Esophagus squamous epithelium (tissue), 4 donors: ENCODE data around the gene OCRL.

Experiments used
- CTCF ChIP-seq, 6 experiments: fragments of 450-650 bp in 4 of 6; fragments of 200-600 bp in 2 of 6; sonication (generic) in 2 of 6; IDR thresholded peaks; one replicate each; pipeline ENCODE4 v1.5.1; 2016 to 2019; ENCODE audit warnings: antibody characterized with exemption in 6 of 6, mild to moderate bottlenecking in 4 of 6, moderate library complexity in 4 of 6
- POLR2A ChIP-seq, 4 donors: fragments of 450-650 bp; IDR thresholded peaks; one replicate each; pipeline ENCODE4 v1.6.1; 2017; ENCODE audit warnings: antibody characterized with exemption in 4 of 4, mild to moderate bottlenecking in 4 of 4, moderate library complexity in 3 of 4

- TF ChIP-seq CTCF (IDR thresholded peaks at IDR 0.05) (no peak), POLR2A (IDR thresholded peaks at IDR 0.05) (no peak)
These were observed 26.0 kb downstream of the OCRL start for GRCh38 chrX:129566073-129566472.
